Suprapubic skin (tissue), 4 donors: ENCODE data around the gene PCYOX1L. TPM values are rescaled to one million over a fixed set of nuclear protein-coding genes. Genes with fewer than 3 reads are reported as not detected.
"Not testable (repeated sequence)": the region's sequence is repeated elsewhere in the genome, so short reads cannot be mapped to it uniquely, and the experiment has no call there.

Experiments used
- DNase-seq, 2 donors: peaks; one replicate each; pipeline ENCODE4 v3.0.0-alpha.2; 2019; ENCODE audit warnings: low spot score in 2 of 2
- H3K27ac ChIP-seq: fragments of 200-600 bp; sonication (generic); one replicate; pipeline ENCODE4 v1.5.1; 2019
- H3K27me3 ChIP-seq: fragments of 200-600 bp; sonication (generic); one replicate; pipeline ENCODE4 v1.5.1; 2019
- H3K36me3 ChIP-seq: fragments of 200-600 bp; sonication (generic); one replicate; pipeline ENCODE4 v1.5.1; 2019
- H3K4me1 ChIP-seq: fragments of 200-600 bp; sonication (generic); one replicate; pipeline ENCODE4 v1.5.1; 2019
- H3K4me3 ChIP-seq: fragments of 200-600 bp; sonication (generic); one replicate; pipeline ENCODE4 v1.5.1; 2019; ENCODE audit warnings: mild to moderate bottlenecking
- H3K9me3 ChIP-seq: fragments of 200-600 bp; sonication (generic); one replicate; pipeline ENCODE4 v1.5.1; 2019
- CTCF ChIP-seq, 2 donors: fragments of 200-600 bp in 1 of 2; fragments of 450-650 bp in 1 of 2; sonication (generic) in 1 of 2; IDR thresholded peaks; one replicate each; pipeline ENCODE4 v1.5.1; 2016 to 2019; ENCODE audit warnings: antibody characterized with exemption in 2 of 2, mild to moderate bottlenecking in 1 of 2, moderate library complexity in 1 of 2
- EP300 ChIP-seq: sonication (generic); formaldehyde crosslinking; IDR thresholded peaks from one replicate; pipeline ENCODE4 v1.6.1; 2017; ENCODE audit warnings: antibody characterized with exemption
- POLR2A ChIP-seq, 2 donors: fragments of 450-650 bp; IDR thresholded peaks; one replicate each; pipeline ENCODE4 v1.6.1; 2017; ENCODE audit warnings: antibody characterized with exemption in 2 of 2, mild to moderate bottlenecking in 2 of 2, moderate library complexity in 2 of 2
- POLR2AphosphoS5 ChIP-seq, 3 donors: sonication (generic); formaldehyde crosslinking; IDR thresholded peaks; one replicate each; pipeline ENCODE4 v1.6.1; 2017; ENCODE audit warnings: antibody characterized with exemption in 3 of 3
- WGBS: methylation state at CpG from one replicate; pipeline ENCODE4 v1.1.5; 2018; 5-methylcytosine and 5-hydroxymethylcytosine counted together
- total RNA-seq, 4 donors: library from RNA; depleted of rRNA; stranded (reverse); fragments of >200 nt; gene quantifications; one replicate each; pipeline ENCODE4 v1.1.0, GENCODE V29; 2016

Gene PCYOX1L
- total RNA-seq, 4 donors from 2014 or later = 4.5 to 11.8 (median 5.8) TPM

- Histone ChIP-seq H3K27me3 (no peaks in the 10 kb centered on the region), H3K4me1 (peaks cover 14% of the 10 kb centered on the region), H3K27ac (peak overlapping the region; percentile 22), H3K4me3 (no peak overlapping the region), H3K36me3 (no peaks in the 10 kb centered on the region), H3K9me3 (no peaks in the 10 kb centered on the region)
- TF ChIP-seq CTCF (IDR thresholded peaks at IDR 0.05) (no peak), POLR2AphosphoS5 (IDR thresholded peaks at IDR 0.05) (no peak), POLR2A (IDR thresholded peaks at IDR 0.05) (no peak), EP300 (no peak)
- DNase-seq = no peak
- WGBS = 85% methylated on average over 5 of the region's 5 CpGs
Measured at GRCh38 chr5:149386166-149386565, 28.3 kb downstream of the PCYOX1L start.

- no peak for DNase-seq
- peaks cover 9% of the 10 kb centered on the region for H3K4me1 ChIP-seq
- H3K36me3 ChIP-seq = no peaks in the 10 kb centered on the region
- WGBS = 78% methylated on average over 8 of the region's 9 CpGs
- H3K27me3 ChIP-seq = no peaks in the 10 kb centered on the region
- H3K9me3 ChIP-seq = no peaks in the 10 kb centered on the region
- no peak overlapping the region for H3K4me3 ChIP-seq
- peak overlapping the region; percentile 48 for H3K27ac ChIP-seq
- TF ChIP-seq CTCF (IDR thresholded peaks at IDR 0.05) = no peak
- no peak for TF ChIP-seq POLR2A (IDR thresholded peaks at IDR 0.05)
- no peak for TF ChIP-seq EP300
- TF ChIP-seq POLR2AphosphoS5 (IDR thresholded peaks at IDR 0.05) = no peak
Measured at GRCh38 chr5:149387081-149387631, 29.3 kb downstream of the PCYOX1L start.

DNA sequence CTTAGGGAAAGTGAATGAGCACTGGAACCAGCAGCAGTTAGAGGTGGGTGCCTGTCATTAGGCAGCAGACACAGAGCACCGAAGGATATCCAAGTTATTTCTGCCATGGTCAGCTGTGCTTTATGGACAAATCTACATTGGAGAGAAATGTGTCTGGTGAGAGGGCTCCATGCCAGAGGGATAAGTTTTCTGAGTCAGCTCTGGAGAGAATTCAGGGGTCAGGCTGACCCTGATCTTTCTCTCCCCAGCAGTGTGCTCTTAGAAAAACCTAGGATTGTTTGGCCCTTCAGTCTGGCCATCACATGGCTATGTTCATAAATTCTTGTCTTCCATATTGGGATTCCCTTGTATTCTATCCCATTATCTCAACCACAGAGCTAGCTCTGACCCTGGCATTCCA is 30.1 kb downstream of the PCYOX1L start:
- WGBS = 85% methylated on average over 1 of the region's 1 CpG
- H3K4me1 ChIP-seq = peaks cover 7% of the 10 kb centered on the region
- H3K4me3 ChIP-seq = no peak overlapping the region
- H3K36me3 ChIP-seq = no peaks in the 10 kb centered on the region
- TF ChIP-seq EP300 = no peak
- TF ChIP-seq POLR2AphosphoS5 (IDR thresholded peaks at IDR 0.05) = no peak
- TF ChIP-seq CTCF (IDR thresholded peaks at IDR 0.05) = no peak
- no peak for TF ChIP-seq POLR2A (IDR thresholded peaks at IDR 0.05)
- H3K27me3 ChIP-seq = no peaks in the 10 kb centered on the region
- no peaks in the 10 kb centered on the region for H3K9me3 ChIP-seq
- peak overlapping the region; percentile 48 for H3K27ac ChIP-seq
- no peak for DNase-seq

GRCh38 chr5:149388498-149389190 is 30.8 kb downstream of the PCYOX1L start:
- 79% methylated on average over 7 of the region's 7 CpGs for WGBS
- no peak overlapping the region for H3K4me3 ChIP-seq
- no peaks in the 10 kb centered on the region for H3K27me3 ChIP-seq
- no peaks in the 10 kb centered on the region for H3K9me3 ChIP-seq
- H3K4me1 ChIP-seq = peaks cover 7% of the 10 kb centered on the region
- H3K27ac ChIP-seq = peak overlapping the region; percentile 14
- no peak for DNase-seq
- TF ChIP-seq EP300 = no peak
- no peak for TF ChIP-seq POLR2AphosphoS5 (IDR thresholded peaks at IDR 0.05)
- TF ChIP-seq POLR2A (IDR thresholded peaks at IDR 0.05) = no peak
- no peak for TF ChIP-seq CTCF (IDR thresholded peaks at IDR 0.05)
- no peaks in the 10 kb centered on the region for H3K36me3 ChIP-seq

DNA sequence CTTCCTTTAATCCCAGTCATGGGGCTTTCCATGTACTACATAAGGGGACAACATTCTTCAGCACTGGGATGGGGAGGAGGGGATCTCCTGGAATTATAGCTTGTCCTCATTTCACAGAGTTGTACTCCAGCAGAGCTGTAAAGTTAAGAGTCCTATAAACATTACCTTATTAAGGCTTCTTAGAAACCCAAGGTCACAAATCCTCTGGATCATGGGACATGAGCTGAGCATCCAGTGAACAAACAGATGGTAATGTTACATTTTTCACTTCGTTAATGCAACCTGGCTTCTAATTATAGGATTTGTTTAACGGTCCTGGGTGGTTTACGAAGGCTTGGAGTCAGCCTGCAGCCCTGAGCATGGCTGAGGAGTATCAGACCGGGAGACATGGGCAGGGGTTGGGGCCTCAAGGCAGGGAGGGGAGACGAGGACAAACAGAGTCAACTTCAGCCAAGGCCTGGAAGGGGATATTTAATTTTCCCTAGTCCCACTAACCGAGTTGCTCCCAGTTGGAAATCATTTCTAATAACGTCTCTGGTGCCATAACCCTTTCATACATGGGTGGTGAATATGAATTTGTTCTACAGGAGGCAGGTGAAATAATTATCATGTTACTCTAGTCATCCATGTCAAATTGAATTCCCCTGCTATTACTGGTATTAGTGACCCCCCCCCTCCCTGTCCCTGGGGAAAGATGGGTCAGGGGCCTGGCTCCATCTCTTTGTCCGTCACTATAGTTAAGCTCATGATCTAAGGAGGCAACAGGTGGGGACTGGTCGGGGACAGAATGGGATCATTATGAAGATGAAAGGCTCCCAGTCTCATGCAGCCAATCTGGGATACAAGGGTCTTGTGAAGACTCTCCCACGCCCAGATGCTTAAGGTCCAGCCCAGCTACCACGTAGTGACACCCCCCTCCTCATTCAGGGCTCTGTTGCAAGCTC is 32.0 kb downstream of the PCYOX1L start:
- no peak for DNase-seq
- Histone ChIP-seq H3K4me1 (peaks cover 7% of the 10 kb centered on the region), H3K27me3 (no peaks in the 10 kb centered on the region), H3K9me3 (no peaks in the 10 kb centered on the region), H3K4me3 (no peak overlapping the region), H3K27ac (no peak overlapping the region), H3K36me3 (no peaks in the 10 kb centered on the region)
- TF ChIP-seq EP300 (peak; percentile 20), POLR2A (IDR thresholded peaks at IDR 0.05) (no peak)
- 86% methylated on average over 11 of the region's 11 CpGs for WGBS

GRCh38 chr5:149391076-149391475 is 33.2 kb downstream of the PCYOX1L start:
- not testable (repeated sequence) for H3K27ac ChIP-seq, H3K4me3 ChIP-seq, H3K27me3 ChIP-seq, H3K4me1 ChIP-seq, H3K36me3 ChIP-seq, DNase-seq, H3K9me3 ChIP-seq
- WGBS = 86% methylated on average over 6 of the region's 6 CpGs
